ENCODE data around the gene HOXC5. TPM values are rescaled to one million over a fixed set of nuclear protein-coding genes. Genes with fewer than 3 reads are reported as not detected.

The HOXC5 gene
- total and polyA plus RNA-seq, 12 donors = 0.01 TPM; not detected in 11

DNA sequence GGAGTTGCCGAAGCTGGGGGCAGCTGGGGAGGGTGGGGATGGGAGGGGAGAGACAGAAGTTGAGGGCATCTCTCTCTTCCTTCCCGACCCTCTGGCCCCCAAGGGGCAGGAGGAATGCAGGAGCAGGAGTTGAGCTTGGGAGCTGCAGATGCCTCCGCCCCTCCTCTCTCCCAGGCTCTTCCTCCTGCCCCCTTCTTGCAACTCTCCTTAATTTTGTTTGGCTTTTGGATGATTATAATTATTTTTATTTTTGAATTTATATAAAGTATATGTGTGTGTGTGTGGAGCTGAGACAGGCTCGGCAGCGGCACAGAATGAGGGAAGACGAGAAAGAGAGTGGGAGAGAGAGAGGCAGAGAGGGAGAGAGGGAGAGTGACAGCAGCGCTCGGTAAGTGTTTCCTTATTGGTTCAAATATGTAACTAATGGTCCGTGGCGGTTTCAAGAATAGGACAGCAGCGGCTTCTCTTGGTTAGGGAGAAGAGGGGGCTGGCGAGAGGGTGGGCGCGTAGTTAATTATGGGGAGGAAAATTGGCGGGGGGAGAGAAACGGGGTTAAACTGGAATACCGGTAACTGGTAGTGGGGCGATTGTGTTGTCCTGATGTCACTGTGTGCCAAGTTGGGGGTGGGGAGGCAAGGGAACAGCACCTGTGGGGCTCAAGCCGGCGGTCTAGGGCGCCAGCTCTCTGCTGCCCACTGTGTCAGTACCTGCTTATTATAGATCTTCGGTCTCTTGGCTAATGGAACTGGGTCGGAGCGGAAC, 15.6 kb upstream of the HOXC5 start:
- peak overlapping the region in 3 of 10 donors; percentile 6 to 50 (median 16) for H3K27ac ChIP-seq
- no peaks in the 10 kb centered on the region for H3K9me3 ChIP-seq
- ATAC-seq = peak; percentile 17 to 57 (median 46)
- peaks cover 5 to 42% (median 31%) of the 10 kb centered on the region in 9 donors for H3K4me1 ChIP-seq
- H3K36me3 ChIP-seq = no peaks in the 10 kb centered on the region
- WGBS, 2 donors = 2 to 4% methylated on average over 24 of the region's 24 CpGs
- H3K4me3 ChIP-seq = peak overlapping the region; percentile 16 to 53 (median 49)
- DNase-seq = no peak
- TF ChIP-seq, protein P1, sequence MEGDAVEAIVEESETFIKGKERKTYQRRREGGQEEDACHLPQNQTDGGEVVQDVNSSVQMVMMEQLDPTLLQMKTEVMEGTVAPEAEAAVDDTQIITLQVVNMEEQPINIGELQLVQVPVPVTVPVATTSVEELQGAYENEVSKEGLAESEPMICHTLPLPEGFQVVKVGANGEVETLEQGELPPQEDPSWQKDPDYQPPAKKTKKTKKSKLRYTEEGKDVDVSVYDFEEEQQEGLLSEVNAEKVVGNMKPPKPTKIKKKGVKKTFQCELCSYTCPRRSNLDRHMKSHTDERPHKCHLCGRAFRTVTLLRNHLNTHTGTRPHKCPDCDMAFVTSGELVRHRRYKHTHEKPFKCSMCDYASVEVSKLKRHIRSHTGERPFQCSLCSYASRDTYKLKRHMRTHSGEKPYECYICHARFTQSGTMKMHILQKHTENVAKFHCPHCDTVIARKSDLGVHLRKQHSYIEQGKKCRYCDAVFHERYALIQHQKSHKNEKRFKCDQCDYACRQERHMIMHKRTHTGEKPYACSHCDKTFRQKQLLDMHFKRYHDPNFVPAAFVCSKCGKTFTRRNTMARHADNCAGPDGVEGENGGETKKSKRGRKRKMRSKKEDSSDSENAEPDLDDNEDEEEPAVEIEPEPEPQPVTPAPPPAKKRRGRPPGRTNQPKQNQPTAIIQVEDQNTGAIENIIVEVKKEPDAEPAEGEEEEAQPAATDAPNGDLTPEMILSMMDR (IDR thresholded peaks at IDR 0.05) = no peak
- intact Hi-C loops (cut with DNase I) = loop anchor here in 1 of 10 donors (10.0 kb wide), 1 partner anchor 338 kb away; no protein-coding TSS in a partner anchor
- peaks cover 26 to 100% (median 96%) of the 10 kb centered on the region in 7 donors for H3K27me3 ChIP-seq

DNA sequence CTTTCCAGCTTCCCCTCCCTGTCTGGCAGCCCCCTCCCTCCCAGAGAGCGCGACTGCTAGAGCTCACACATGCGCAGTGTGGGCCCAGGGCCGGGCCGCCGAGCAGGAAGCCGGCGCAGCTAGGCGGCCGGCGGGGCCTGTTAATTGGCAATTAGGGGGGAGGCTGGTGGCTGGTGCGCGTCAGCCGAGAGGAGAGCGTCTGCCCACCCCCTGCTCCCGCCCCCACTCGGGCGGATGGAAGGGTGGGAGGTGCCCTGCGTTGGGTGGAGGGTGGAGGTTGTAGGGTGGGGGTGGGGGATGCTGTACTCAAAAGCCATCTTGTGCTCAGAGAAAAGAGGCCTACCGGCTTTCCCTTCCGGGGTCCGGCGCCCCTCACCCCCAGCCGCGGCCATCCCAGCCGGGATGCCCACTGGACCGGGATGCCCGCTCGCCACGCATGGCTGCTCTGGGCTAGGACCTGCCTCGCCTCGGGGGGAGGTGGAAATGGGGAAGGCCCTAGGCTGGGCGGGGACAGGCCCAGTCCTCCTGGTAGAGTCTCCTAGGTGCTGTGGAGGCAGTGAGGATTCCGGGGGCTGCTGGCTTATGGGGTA, 14.9 kb upstream of the HOXC5 start:
- intact Hi-C loops (cut with DNase I) = loop anchor here in 1 of 10 donors (10.0 kb wide), 1 partner anchor 337 kb away; no protein-coding TSS in a partner anchor
- Histone ChIP-seq H3K36me3 (no peaks in the 10 kb centered on the region), H3K4me3 (peak overlapping the region; percentile 16 to 53 (median 49)), H3K27ac (peak overlapping the region in 3 of 10 donors; percentile 6 to 50 (median 16)), H3K9me3 (no peaks in the 10 kb centered on the region), H3K4me1 (peaks cover 5 to 42% (median 31%) of the 10 kb centered on the region in 9 donors), H3K27me3 (peaks cover 22 to 100% (median 96%) of the 10 kb centered on the region in 7 donors)
- DNase-seq (peak; percentile 40 to 75), ATAC-seq (peak; percentile 80 to 89 (median 86))
- 8 to 11% methylated on average over 34 of the region's 34 CpGs for WGBS, 2 donors
- TF ChIP-seq, protein P1 (IDR thresholded peaks at IDR 0.05) = no peak

DNA sequence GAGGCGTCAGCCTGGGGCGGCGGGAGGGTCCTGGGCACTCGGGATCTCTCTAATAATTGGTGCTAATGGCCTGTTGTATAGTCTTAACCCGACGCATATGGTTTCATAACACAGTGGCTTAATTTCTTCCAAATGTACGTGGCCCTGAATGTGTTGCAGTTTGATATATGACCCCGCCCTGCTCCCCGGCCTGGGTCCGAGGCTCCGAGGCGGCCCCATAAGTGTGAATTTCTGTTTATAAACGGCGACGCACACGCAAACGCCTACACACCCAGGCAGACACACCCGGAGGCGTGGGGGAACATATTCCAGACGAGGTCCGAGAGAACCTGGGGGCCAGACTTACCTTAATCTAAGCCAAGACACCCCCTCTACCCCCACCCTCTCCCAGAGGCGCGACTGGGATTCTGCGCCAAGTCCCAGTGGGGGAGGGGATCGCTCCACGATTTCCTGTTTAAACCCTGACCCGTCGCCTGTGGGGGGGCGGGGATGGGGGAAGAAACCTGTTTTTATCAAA, 14.3 kb upstream of the HOXC5 start:
- TF ChIP-seq, protein P1 (IDR thresholded peaks at IDR 0.05) = no peak
- peaks cover 5 to 42% (median 31%) of the 10 kb centered on the region in 9 donors for H3K4me1 ChIP-seq
- ATAC-seq (no peak), DNase-seq (no peak)
- peak overlapping the region in 7 of 10 donors; percentile 40 to 53 (median 49) for H3K4me3 ChIP-seq
- H3K27ac ChIP-seq = no peak overlapping the region
- WGBS, 2 donors = 38 to 41% methylated on average over 29 of the region's 29 CpGs
- no peaks in the 10 kb centered on the region for H3K9me3 ChIP-seq
- H3K36me3 ChIP-seq = no peaks in the 10 kb centered on the region
- intact Hi-C loops (cut with DNase I) = loop anchor here in 1 of 10 donors (10.0 kb wide), 1 partner anchor 336 kb away; no protein-coding TSS in a partner anchor
- H3K27me3 ChIP-seq = peaks cover 22 to 100% (median 96%) of the 10 kb centered on the region in 7 donors
